Fibroblast of the aortic adventitia (primary cell): ENCODE measurements around the gene DDX4. TPM values are rescaled to one million over a fixed set of nuclear protein-coding genes. Genes with fewer than 3 reads are reported as not detected.
A peak's percentile ranks its signal among the peaks of the same experiment; 100 is the strongest.
"Not testable (repeated sequence)": the region's sequence is repeated elsewhere in the genome, so short reads cannot be mapped to it uniquely, and the experiment has no call there.

Source experiments
- DNase-seq: peaks from one replicate; pipeline ENCODE4 v3.0.0-alpha.2; 2010; ENCODE audit warnings: low read depth
- H3K4me3 ChIP-seq: 2 replicates; pipeline ENCODE4 v1.5.1; 2011; ENCODE audit warnings: low read depth, mild to moderate bottlenecking, control low read depth, low read length, moderate library complexity
- total RNA-seq: library from RNA; depleted of rRNA; stranded (reverse); fragments of >200 nt; gene quantifications from 2 replicates; pipeline ENCODE4 v1.2.3, GENCODE V29; 2012; ENCODE audit warnings: low replicate concordance
- TF ChIP-seq, protein P1 (sequence below): IDR thresholded peaks from 2 replicates; pipeline ENCODE4 v1.5.1; 2011; ENCODE audit warnings: mild to moderate bottlenecking, low read length, control low read depth, inconsistent platforms; ENCODE audit not compliant: insufficient read depth

DDX4 gene
- total RNA-seq, 1 donor: not detected

DNA sequence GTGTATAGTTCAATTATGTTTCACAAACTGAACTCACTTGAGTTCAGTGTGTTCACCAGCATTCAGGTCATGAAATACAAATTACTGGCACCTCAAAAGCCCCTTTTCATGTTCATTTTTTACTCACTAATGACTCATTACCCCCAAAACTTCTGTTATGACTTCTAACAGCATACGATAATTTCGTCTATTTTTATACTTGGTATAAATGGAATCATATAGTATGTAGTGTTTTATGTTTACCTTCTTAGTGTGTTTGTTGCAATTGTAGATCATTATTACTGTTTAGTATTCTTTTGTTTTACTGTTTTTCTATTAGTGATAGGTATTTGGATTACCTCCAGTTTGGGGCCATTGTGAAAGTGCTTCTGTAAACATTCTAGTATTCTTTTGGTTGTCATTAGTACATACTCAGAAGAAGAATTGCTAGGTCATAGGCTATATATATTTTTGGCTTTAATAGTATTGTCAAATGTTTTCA is 33.4 kb downstream of the DDX4 start:
- DNase-seq: no peak
- no peak overlapping the region for H3K4me3 ChIP-seq
- TF ChIP-seq, protein P1, sequence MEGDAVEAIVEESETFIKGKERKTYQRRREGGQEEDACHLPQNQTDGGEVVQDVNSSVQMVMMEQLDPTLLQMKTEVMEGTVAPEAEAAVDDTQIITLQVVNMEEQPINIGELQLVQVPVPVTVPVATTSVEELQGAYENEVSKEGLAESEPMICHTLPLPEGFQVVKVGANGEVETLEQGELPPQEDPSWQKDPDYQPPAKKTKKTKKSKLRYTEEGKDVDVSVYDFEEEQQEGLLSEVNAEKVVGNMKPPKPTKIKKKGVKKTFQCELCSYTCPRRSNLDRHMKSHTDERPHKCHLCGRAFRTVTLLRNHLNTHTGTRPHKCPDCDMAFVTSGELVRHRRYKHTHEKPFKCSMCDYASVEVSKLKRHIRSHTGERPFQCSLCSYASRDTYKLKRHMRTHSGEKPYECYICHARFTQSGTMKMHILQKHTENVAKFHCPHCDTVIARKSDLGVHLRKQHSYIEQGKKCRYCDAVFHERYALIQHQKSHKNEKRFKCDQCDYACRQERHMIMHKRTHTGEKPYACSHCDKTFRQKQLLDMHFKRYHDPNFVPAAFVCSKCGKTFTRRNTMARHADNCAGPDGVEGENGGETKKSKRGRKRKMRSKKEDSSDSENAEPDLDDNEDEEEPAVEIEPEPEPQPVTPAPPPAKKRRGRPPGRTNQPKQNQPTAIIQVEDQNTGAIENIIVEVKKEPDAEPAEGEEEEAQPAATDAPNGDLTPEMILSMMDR: no peak

DNA sequence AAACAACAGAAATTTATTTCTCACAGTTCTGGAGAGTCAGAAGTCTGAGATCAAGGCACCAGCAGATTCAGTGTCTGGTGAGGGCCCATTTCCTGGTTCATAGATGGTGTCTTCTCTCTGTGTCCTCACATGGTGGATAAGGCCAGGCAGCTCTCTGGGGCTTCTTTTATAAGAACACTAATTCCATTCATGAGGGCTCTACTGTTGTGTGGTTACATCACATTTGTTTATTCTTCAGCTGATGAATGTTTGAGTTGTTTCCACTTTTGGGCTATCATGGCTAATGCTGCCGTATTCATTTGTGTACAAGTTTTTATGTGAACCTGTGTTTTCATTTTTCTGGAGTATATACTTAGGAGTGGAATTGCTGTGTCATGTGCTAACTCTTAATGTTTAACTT is 35.2 kb downstream of the DDX4 start:
- no peak overlapping the region for H3K4me3 ChIP-seq
- no peak for DNase-seq
- TF ChIP-seq, protein P1: no peak

DNA sequence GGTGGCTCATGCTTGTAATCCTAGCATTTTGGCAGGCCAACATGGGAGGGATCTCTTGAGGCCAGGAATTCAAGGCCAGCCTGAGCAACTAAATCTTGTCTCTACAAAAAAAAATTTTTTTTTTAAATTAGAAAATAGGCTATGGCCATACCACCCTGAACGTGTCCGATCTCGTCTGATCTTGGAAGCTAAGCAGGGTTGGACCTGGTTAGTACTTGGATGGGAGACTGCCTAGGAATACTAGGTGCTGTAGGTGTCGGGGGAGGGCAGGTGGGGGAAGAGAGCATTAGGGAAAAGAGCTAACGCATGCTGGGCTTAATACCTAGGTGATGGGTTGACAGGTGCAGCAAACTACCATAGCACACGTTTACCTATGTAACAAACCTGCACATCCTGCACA is 39.5 kb downstream of the DDX4 start:
- H3K4me3 ChIP-seq: no peak overlapping the region
- TF ChIP-seq, protein P1: no peak
- no peak for DNase-seq

GRCh38 chr5:55800924-55801323 is 63.1 kb downstream of the DDX4 start:
- TF ChIP-seq, protein P1: no peak
- H3K4me3 ChIP-seq: no peak overlapping the region
- DNase-seq: no peak

DNA sequence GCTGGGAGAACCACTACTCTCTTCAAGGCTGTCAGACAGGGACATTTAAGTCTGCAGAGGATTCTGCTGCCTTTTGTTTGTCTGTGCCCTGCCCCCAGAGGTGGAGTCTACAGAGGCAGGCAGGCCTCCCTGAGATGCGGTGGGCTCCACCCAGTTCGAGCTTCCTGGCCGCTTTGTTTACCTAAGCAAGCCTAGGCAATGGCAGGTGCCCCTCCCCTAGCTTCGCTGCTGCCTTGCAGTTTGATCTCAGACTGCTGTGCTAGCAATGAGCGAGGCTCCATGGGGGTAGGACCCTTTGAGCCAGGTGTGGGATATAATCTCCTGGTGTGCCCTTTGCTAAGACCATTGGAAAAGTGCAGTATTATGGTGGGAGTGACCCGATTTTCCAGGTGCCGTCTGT is 71.0 kb downstream of the DDX4 start:
- DNase-seq, H3K4me3 ChIP-seq: not testable (repeated sequence)

DNA sequence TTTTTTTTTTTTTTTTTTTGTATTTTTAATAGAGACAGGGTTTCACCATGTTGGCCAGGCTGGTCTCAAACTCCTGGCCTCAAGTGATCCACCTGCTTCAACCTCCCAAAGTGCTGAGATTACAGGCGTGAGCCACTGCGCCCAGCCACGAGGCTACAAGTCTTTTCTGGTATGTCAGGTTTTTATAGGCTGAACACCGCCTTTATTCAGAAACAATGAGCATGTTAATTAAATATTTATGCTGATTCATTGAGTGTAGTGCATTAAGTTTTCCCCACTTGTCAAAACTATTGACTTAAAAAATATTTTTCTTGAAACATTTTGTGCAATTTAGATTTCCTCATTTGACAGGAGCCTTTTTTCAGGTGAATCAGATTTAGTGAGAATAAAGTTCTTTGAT is 78.1 kb downstream of the DDX4 start:
- not testable (repeated sequence) for DNase-seq

GRCh38 chr5:55816342-55816741 is 78.5 kb downstream of the DDX4 start:
- TF ChIP-seq, protein P1: no peak
- peak; percentile 81 for DNase-seq
- no peak overlapping the region for H3K4me3 ChIP-seq

More for the DNA sequence above, 78.1 kb downstream of the DDX4 start:
- H3K4me3 ChIP-seq: not testable (repeated sequence)

DNA sequence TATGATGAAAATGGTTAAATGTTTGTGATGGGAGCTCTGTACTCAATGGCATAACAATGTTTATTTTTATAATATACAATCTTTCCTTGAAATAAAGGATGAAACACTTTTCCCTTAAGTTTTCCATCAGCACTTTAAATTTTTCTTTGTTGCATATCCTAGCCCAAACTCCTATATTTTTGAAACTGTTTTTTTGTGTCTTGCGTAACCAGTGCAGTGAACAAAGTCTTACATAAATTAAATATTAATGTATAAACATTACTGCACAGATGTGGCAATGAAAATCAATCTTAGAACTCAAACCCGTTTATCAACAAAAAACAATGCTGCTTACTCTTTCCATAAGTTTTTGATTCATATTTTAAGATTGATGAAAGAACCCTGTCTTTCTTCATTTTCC is 79.2 kb downstream of the DDX4 start:
- TF ChIP-seq, protein P1: no peak
- no peak overlapping the region for H3K4me3 ChIP-seq
- DNase-seq: peak; percentile 7
